ENCODE measurements around the gene NHSL2.

DNA sequence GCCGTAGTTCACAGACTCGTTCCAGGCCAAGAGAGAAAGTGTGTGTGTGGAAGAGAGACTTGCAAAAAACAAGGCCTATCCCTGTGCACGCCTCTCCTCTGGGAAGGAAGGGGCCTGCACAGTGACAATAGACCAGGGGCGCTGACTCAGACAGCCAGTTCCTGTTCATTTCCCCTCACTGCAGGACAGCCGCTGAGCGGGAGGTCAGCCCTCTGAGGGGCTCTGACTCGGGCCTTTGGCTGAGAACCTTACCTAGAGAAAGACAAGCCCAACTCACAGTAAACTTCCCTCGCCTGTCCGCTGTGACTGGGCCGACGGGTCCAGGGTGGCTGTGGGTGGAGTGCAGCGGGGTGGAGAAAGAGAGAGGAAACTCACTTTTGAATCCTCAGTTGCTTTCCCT, 169.0 kb downstream of the NHSL2 start:
- TF ChIP-seq, protein P1, sequence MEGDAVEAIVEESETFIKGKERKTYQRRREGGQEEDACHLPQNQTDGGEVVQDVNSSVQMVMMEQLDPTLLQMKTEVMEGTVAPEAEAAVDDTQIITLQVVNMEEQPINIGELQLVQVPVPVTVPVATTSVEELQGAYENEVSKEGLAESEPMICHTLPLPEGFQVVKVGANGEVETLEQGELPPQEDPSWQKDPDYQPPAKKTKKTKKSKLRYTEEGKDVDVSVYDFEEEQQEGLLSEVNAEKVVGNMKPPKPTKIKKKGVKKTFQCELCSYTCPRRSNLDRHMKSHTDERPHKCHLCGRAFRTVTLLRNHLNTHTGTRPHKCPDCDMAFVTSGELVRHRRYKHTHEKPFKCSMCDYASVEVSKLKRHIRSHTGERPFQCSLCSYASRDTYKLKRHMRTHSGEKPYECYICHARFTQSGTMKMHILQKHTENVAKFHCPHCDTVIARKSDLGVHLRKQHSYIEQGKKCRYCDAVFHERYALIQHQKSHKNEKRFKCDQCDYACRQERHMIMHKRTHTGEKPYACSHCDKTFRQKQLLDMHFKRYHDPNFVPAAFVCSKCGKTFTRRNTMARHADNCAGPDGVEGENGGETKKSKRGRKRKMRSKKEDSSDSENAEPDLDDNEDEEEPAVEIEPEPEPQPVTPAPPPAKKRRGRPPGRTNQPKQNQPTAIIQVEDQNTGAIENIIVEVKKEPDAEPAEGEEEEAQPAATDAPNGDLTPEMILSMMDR (IDR thresholded peaks at IDR 0.05): no peak
- TF ChIP-seq POLR2A (IDR thresholded peaks at IDR 0.05): no peak
